HL-60 (cell line): ENCODE data around the gene TRIM21.
"Not testable (repeated sequence)": the region's sequence is repeated elsewhere in the genome, so short reads cannot be mapped to it uniquely, and the experiment has no call there.

Experiments used
- DNase-seq, 2 experiments: peaks; one replicate each; pipeline ENCODE4 v3.0.0-alpha.2; 2010 to 2020; ENCODE audit warnings: low read depth in 1 of 2, low spot score in 1 of 2
- H3K27ac ChIP-seq: fragments of 250-450 bp; sonication (Bioruptor Pico); replicated peaks from 2 replicates; pipeline ENCODE4 v1.5.1; 2020; ENCODE audit warnings: mild to moderate bottlenecking, moderate library complexity
- H3K27me3 ChIP-seq: fragments of 250-450 bp; sonication (Bioruptor Pico); 2 replicates; pipeline ENCODE4 v1.5.1; 2021; ENCODE audit warnings: mild to moderate bottlenecking, moderate library complexity; ENCODE audit not compliant: insufficient read depth, poor library complexity, severe bottlenecking
- H3K4me3 ChIP-seq: replicated peaks from 2 replicates; pipeline ENCODE4 v1.5.1; 2011; ENCODE audit warnings: mild to moderate bottlenecking, control low read depth, low read length; ENCODE audit not compliant: insufficient read depth
- CTCF ChIP-seq: IDR thresholded peaks from one replicate; pipeline ENCODE4 v1.5.1; 2011; ENCODE audit warnings: low read length, control low read depth, inconsistent platforms; ENCODE audit not compliant: insufficient read depth
- GABPA ChIP-seq: IDR thresholded peaks from 2 replicates; pipeline ENCODE4 v1.6.1; 2012; ENCODE audit warnings: low read depth
- POLR2AphosphoS5 ChIP-seq: IDR thresholded peaks from 2 replicates; pipeline ENCODE4 v1.6.1; 2012; ENCODE audit warnings: low read depth
- REST ChIP-seq: IDR thresholded peaks from 2 replicates; pipeline ENCODE4 v1.6.1; 2012; ENCODE audit warnings: low read depth; ENCODE audit not compliant: insufficient replicate concordance
- SPI1 ChIP-seq: IDR thresholded peaks from 2 replicates; pipeline ENCODE4 v1.6.1; 2012; ENCODE audit warnings: low read depth, mild to moderate bottlenecking, borderline replicate concordance

The TRIM21 gene

GRCh38 chr11:4375431-4376140 lies 17.9 kb downstream of the TRIM21 start:
- TF ChIP-seq GABPA, result no peak
- TF ChIP-seq POLR2AphosphoS5, result no peak
- TF ChIP-seq REST, result no peak
- TF ChIP-seq SPI1, result no peak
- no peak for TF ChIP-seq CTCF
- no peak overlapping the region for H3K4me3 ChIP-seq
- H3K27ac ChIP-seq, result no peak overlapping the region
- DNase-seq, result no peak
- H3K27me3 ChIP-seq, result no peaks in the 10 kb centered on the region

GRCh38 chr11:4370166-4370565 lies 23.3 kb downstream of the TRIM21 start:
- H3K27me3 ChIP-seq, result no peaks in the 10 kb centered on the region
- no peak overlapping the region for H3K4me3 ChIP-seq
- TF ChIP-seq SPI1, result no peak
- no peak for TF ChIP-seq GABPA
- no peak for TF ChIP-seq POLR2AphosphoS5
- no peak for TF ChIP-seq CTCF
- no peak for TF ChIP-seq REST
- DNase-seq, result no peak
- H3K27ac ChIP-seq, result no peak overlapping the region

DNA sequence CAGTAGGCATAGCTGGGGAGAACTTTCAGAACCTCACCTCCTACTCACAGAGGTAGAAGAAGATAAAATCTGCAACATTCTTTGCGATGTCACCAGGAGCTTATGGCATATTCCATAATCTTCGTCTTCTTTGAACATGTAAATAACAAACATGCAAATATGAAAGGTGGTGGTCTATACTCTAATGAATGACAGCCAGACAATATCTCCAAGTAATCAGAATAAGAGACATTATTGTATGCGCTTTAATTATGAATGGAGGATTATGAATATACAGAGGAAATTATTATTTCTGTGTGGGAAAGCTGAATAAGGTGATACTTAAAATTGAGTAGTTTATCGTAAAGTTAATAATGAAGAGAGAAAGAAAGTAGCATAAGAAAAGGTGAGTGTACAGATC lies 25.2 kb downstream of the TRIM21 start, which contains the start of gene OR52B4:
OR52B4 (minus strand) TSS at position 101 of the 400 bp plus-strand sequence; CDS start at position 10, 91 bp downstream.
- no peak for DNase-seq
- no peak within 1 kb of the TSS for H3K4me3 ChIP-seq
- TF ChIP-seq SPI1 (no peak), POLR2AphosphoS5 (no peak), REST (no peak), CTCF (no peak), GABPA (no peak)
- no peaks in the 10 kb centered on the region for H3K27me3 ChIP-seq
- no peak within 1 kb of the TSS for H3K27ac ChIP-seq

GRCh38 chr11:4348142-4348541 lies 45.4 kb downstream of the TRIM21 start:
- H3K4me3 ChIP-seq, H3K27ac ChIP-seq, DNase-seq, H3K27me3 ChIP-seq: not testable (repeated sequence)

- H3K4me3 ChIP-seq, H3K27ac ChIP-seq, DNase-seq, H3K27me3 ChIP-seq: not testable (repeated sequence)
Observed at GRCh38 chr11:4345366-4345765, 48.1 kb downstream of the TRIM21 start.
